GM13977 (cell line): Measurements from ENCODE around the gene ONECUT1.
A peak's percentile ranks its signal among the peaks of the same experiment; 100 is the strongest.

ENCODE experiments used
- DNase-seq: peaks from one replicate; pipeline ENCODE4 v3.0.0; 2012; ENCODE audit warnings: low spot score
- in situ Hi-C: fragments of 300-500 bp; cut with MboI; formaldehyde crosslinking; loops from one replicate; pipeline ENCODE4 v1.12.0; 2022; ENCODE audit warnings: low sequenced_read_pairs, low pct_unique_long_range_greater_than_20kb, mixed read lengths, inconsistent platforms; ENCODE audit not compliant: unreplicated experiment
- TF ChIP-seq, protein P1 (sequence below): IDR thresholded peaks from 2 replicates; pipeline ENCODE4 v1.5.1; 2012; ENCODE audit warnings: mild to moderate bottlenecking, control low read depth; ENCODE audit not compliant: insufficient read depth; ENCODE audit errors: extremely low read depth, missing control alignments

ONECUT1 gene

DNA sequence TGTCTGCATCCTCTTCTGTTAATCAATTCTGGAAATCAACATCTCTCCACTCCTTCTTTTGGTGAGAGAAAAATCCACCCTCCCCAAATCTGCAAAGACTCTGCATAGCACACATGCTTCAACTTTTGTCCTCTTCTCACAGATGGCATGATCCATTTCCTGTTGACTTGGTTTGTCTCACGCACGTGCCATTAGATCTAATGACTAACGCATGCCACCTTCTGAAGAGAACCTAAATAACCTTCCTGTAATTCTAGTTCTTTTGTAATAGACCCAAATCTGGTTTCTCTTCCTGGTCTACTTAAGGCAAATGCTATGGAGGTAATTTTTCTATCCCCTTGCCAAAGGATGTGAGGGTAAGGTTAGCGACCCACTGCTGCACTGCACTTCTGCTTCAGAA lies 60.0 kb downstream of the ONECUT1 start:
- DNase-seq: peak; percentile 15
- TF ChIP-seq, protein P1, sequence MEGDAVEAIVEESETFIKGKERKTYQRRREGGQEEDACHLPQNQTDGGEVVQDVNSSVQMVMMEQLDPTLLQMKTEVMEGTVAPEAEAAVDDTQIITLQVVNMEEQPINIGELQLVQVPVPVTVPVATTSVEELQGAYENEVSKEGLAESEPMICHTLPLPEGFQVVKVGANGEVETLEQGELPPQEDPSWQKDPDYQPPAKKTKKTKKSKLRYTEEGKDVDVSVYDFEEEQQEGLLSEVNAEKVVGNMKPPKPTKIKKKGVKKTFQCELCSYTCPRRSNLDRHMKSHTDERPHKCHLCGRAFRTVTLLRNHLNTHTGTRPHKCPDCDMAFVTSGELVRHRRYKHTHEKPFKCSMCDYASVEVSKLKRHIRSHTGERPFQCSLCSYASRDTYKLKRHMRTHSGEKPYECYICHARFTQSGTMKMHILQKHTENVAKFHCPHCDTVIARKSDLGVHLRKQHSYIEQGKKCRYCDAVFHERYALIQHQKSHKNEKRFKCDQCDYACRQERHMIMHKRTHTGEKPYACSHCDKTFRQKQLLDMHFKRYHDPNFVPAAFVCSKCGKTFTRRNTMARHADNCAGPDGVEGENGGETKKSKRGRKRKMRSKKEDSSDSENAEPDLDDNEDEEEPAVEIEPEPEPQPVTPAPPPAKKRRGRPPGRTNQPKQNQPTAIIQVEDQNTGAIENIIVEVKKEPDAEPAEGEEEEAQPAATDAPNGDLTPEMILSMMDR: peak; percentile 22
- in situ Hi-C loops: loop anchor here (10.0 kb wide), 2 partner anchors 405 to 475 kb away; no protein-coding TSS in a partner anchor

DNA sequence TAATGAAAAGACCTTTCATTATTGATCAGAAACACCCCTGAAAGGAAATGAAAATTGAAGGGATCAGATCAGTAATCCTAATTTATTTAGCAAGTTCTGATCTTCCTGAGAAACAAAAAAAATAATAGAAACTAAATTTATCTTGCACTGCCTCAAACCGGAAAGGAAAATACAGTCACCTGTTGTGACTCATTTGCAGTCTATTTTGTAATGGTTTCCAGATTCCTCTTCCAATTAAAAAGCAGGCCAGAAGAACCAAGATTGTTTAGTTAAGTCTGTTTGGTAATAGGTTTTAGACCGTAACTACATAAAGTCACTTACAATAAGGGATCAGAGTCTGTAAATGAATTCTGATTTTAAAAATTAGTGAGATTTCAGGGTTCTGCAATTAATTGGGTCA lies 61.2 kb downstream of the ONECUT1 start:
- TF ChIP-seq, protein P1: no peak
- in situ Hi-C loops: no loop called here
- DNase-seq: no peak

DNA sequence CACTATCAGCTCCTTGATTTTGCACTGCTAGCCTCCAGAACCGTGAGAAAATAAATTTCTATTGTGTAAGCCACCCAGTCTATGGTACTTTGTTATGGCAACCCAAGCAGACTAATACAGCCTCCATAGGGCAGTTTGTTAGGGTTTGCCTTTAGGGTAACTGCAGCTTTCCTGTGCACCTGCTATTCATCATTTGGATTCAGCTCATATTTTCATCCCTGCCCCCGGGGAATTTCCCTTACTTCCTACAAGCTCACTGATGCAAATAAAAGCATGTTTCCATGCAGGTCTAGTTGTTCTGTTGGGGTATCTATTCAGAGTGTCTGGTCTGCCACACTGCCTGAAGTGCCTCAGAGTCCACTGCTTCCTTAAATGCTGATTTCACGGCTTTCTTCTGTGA lies 62.3 kb downstream of the ONECUT1 start:
- TF ChIP-seq, protein P1: no peak
- DNase-seq: no peak
- in situ Hi-C loops: no loop called here

DNA sequence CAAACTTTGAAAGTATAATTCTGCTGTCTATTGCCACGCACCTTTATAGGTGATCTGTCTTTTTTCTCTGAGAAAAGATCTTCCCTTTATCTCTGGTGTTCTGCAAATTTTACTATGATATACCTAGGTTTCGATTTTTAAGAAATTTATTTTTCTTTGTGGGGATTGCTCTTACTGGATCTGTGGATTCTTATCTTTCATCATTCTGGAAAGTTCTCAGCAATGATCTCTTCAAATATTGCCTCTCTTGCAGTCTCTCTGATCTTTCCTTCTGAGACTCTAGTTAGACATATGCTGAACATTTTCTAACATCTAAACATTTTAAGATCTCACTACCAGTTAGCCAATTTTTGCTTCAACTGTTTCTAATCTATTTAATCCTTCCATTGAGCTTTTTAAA lies 63.9 kb downstream of the ONECUT1 start:
- in situ Hi-C loops: no loop called here
- TF ChIP-seq, protein P1: no peak
- no peak for DNase-seq

DNA sequence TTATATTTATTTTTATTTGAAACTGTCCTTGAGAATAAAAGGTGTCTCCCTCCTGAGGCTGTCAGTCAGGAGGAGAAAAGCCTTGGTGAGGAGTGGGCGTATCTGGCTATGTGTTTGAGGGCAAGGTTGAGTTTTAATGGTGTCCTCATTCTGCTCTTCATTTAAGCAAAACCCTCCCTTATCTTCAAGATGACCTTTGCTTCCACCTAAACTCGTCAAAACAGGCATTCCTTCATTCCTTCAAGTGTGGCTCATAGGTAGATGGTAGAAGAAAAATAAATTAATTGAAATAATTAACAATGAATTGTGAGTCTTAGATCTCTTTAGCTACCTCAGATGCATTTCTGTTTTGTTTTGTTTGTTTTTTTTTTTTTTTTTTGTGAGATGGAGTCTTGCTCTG lies 71.6 kb downstream of the ONECUT1 start:
- TF ChIP-seq, protein P1: no peak
- no peak for DNase-seq
- in situ Hi-C loops: no loop called here

DNA sequence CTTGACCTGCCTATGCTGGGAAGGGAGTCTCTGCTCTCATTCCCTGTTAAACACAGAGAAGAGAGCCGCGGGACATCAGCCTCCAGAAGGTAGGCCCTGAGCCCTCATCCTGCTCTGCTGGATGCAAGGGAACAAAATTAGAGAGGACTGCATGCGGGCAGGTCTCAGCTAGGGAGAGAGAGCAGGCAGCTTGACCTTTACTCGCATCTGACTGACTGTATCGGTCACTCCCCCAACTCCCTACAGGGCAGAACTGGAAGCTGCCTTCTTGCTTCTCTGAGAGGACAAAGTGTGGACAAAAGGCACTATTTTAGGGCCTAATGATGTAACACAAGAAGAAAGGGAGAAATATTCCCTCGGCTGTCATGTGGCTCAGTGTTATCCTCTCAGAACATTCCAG lies 72.2 kb downstream of the ONECUT1 start:
- in situ Hi-C loops: no loop called here
- DNase-seq: no peak
- TF ChIP-seq, protein P1: no peak

DNA sequence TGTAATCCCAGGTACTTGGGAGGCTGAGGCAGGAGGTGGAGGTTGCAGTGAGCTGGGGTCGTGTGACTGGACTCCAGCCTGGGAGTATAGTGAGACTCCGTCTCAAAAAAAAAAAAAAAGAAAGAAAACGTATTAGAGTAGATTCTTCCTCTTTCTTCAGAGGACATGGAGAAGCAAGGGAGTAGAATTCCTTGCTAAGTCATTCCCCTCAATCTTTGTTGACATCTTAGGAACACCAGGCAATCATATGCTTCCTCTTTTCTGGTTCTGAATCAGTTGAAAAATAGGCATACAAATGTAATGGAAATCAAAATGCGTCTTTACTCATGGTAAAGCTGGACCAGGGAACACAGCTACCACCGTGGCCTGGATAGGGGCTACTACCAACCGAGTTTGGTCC lies 72.7 kb downstream of the ONECUT1 start:
- in situ Hi-C loops: no loop called here
- DNase-seq: no peak
- TF ChIP-seq, protein P1: no peak
